ENCODE data around the gene CIRBP. TPM values are rescaled to one million over a fixed set of nuclear protein-coding genes. Genes with fewer than 3 reads are reported as not detected.

CIRBP gene
- total and polyA plus RNA-seq, 9 of the 15 experiments (the other 6 are each of a cell fraction or from before 2014, with no cell fraction given), result 20.5 to 327 (median 176) TPM

- TF ChIP-seq, protein P1, sequence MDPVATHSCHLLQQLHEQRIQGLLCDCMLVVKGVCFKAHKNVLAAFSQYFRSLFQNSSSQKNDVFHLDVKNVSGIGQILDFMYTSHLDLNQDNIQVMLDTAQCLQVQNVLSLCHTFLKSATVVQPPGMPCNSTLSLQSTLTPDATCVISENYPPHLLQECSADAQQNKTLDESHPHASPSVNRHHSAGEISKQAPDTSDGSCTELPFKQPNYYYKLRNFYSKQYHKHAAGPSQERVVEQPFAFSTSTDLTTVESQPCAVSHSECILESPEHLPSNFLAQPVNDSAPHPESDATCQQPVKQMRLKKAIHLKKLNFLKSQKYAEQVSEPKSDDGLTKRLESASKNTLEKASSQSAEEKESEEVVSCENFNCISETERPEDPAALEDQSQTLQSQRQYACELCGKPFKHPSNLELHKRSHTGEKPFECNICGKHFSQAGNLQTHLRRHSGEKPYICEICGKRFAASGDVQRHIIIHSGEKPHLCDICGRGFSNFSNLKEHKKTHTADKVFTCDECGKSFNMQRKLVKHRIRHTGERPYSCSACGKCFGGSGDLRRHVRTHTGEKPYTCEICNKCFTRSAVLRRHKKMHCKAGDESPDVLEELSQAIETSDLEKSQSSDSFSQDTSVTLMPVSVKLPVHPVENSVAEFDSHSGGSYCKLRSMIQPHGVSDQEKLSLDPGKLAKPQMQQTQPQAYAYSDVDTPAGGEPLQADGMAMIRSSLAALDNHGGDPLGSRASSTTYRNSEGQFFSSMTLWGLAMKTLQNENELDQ (CRISPR knock-in tag; IDR thresholded peaks at IDR 0.05; ENCODE audit: borderline replicate concordance), result no peak
- peak; percentile 66; the same call in 1 of the 2 replicates for TF ChIP-seq JUNB (CRISPR knock-in tag; conservative IDR thresholded peaks at IDR 0.05)
- no peak for TF ChIP-seq NFE2L1 (tag; IDR thresholded peaks at IDR 0.05; ENCODE audit: borderline replicate concordance, low read depth)
- TF ChIP-seq ZNF354B (CRISPR knock-in tag; IDR thresholded peaks at IDR 0.05), result no peak
- peak; percentile 20; the same call in 1 of the 2 replicates for TF ChIP-seq SOX6 (IDR thresholded peaks at IDR 0.05)
- TF ChIP-seq POLR3A (IDR thresholded peaks at IDR 0.05; ENCODE audit: borderline replicate concordance, extremely low read depth, insufficient read depth, insufficient read length), result no peak
- TF ChIP-seq, protein P2, sequence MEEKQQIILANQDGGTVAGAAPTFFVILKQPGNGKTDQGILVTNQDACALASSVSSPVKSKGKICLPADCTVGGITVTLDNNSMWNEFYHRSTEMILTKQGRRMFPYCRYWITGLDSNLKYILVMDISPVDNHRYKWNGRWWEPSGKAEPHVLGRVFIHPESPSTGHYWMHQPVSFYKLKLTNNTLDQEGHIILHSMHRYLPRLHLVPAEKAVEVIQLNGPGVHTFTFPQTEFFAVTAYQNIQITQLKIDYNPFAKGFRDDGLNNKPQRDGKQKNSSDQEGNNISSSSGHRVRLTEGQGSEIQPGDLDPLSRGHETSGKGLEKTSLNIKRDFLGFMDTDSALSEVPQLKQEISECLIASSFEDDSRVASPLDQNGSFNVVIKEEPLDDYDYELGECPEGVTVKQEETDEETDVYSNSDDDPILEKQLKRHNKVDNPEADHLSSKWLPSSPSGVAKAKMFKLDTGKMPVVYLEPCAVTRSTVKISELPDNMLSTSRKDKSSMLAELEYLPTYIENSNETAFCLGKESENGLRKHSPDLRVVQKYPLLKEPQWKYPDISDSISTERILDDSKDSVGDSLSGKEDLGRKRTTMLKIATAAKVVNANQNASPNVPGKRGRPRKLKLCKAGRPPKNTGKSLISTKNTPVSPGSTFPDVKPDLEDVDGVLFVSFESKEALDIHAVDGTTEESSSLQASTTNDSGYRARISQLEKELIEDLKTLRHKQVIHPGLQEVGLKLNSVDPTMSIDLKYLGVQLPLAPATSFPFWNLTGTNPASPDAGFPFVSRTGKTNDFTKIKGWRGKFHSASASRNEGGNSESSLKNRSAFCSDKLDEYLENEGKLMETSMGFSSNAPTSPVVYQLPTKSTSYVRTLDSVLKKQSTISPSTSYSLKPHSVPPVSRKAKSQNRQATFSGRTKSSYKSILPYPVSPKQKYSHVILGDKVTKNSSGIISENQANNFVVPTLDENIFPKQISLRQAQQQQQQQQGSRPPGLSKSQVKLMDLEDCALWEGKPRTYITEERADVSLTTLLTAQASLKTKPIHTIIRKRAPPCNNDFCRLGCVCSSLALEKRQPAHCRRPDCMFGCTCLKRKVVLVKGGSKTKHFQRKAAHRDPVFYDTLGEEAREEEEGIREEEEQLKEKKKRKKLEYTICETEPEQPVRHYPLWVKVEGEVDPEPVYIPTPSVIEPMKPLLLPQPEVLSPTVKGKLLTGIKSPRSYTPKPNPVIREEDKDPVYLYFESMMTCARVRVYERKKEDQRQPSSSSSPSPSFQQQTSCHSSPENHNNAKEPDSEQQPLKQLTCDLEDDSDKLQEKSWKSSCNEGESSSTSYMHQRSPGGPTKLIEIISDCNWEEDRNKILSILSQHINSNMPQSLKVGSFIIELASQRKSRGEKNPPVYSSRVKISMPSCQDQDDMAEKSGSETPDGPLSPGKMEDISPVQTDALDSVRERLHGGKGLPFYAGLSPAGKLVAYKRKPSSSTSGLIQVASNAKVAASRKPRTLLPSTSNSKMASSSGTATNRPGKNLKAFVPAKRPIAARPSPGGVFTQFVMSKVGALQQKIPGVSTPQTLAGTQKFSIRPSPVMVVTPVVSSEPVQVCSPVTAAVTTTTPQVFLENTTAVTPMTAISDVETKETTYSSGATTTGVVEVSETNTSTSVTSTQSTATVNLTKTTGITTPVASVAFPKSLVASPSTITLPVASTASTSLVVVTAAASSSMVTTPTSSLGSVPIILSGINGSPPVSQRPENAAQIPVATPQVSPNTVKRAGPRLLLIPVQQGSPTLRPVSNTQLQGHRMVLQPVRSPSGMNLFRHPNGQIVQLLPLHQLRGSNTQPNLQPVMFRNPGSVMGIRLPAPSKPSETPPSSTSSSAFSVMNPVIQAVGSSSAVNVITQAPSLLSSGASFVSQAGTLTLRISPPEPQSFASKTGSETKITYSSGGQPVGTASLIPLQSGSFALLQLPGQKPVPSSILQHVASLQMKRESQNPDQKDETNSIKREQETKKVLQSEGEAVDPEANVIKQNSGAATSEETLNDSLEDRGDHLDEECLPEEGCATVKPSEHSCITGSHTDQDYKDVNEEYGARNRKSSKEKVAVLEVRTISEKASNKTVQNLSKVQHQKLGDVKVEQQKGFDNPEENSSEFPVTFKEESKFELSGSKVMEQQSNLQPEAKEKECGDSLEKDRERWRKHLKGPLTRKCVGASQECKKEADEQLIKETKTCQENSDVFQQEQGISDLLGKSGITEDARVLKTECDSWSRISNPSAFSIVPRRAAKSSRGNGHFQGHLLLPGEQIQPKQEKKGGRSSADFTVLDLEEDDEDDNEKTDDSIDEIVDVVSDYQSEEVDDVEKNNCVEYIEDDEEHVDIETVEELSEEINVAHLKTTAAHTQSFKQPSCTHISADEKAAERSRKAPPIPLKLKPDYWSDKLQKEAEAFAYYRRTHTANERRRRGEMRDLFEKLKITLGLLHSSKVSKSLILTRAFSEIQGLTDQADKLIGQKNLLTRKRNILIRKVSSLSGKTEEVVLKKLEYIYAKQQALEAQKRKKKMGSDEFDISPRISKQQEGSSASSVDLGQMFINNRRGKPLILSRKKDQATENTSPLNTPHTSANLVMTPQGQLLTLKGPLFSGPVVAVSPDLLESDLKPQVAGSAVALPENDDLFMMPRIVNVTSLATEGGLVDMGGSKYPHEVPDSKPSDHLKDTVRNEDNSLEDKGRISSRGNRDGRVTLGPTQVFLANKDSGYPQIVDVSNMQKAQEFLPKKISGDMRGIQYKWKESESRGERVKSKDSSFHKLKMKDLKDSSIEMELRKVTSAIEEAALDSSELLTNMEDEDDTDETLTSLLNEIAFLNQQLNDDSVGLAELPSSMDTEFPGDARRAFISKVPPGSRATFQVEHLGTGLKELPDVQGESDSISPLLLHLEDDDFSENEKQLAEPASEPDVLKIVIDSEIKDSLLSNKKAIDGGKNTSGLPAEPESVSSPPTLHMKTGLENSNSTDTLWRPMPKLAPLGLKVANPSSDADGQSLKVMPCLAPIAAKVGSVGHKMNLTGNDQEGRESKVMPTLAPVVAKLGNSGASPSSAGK (IDR thresholded peaks at IDR 0.05), result no peak
- TF ChIP-seq LEF1 (IDR thresholded peaks at IDR 0.05), result peak; percentile 24; the same call in 1 of the 2 replicates
- TF ChIP-seq FOS (IDR thresholded peaks at IDR 0.05; ENCODE audit: extremely low read depth, insufficient read length), result peak; percentile 64
- no peak for TF ChIP-seq NFRKB (IDR thresholded peaks at IDR 0.05; ENCODE audit: low read depth)
- no peak for TF ChIP-seq DDX20 (tag; IDR thresholded peaks at IDR 0.05; ENCODE audit: low read depth)
- no peak for TF ChIP-seq MIER1 (IDR thresholded peaks at IDR 0.05; ENCODE audit: low read depth)
- no peak for TF ChIP-seq ETV1 (tag; conservative IDR thresholded peaks at IDR 0.05; ENCODE audit: low read depth)
- TF ChIP-seq RAD51 (IDR thresholded peaks at IDR 0.05; ENCODE audit: borderline replicate concordance, low read depth), result no peak
Measured at GRCh38 chr19:1264801-1265614, 4.1 kb upstream of the CIRBP start (continued).

Data from K562 (cell line).